ENCODE results near the gene SNX30. TPM values are rescaled to one million over a fixed set of nuclear protein-coding genes. Genes with fewer than 3 reads are reported as not detected.

SNX30 gene
- total RNA-seq, 1 experiment from 2014 or later: 6.9 TPM

DNA sequence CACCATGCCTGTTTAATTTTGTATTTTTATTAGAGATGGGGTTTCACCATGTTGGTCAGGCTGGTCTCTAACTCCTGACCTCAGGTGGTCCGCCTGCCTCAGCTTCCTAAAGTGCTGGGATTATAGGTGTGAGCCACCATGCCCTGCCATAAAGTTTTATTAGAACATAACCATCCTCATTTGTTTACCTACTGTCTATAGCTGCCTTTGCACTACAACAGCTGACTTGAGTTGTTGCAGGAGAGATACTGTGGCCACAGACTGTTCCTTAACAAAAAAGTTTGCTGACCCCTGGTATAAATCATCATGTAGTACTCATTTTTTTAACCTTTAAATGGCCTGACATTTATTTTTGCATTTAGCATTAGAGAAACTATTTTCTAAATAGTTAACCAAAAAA is 31.7 kb downstream of the SNX30 start:
- CTCF ChIA-PET: no interaction called here
- no peaks in the 10 kb centered on the region for H3K27me3 ChIP-seq (ENCODE audit: control insufficient read depth, insufficient read depth, low read length)
- intact Hi-C loops (cut with micrococcal nuclease; ENCODE audit: unreplicated experiment): no loop called here
- H3K9me3 ChIP-seq (ENCODE audit: control insufficient read depth, insufficient read depth, low read depth, low read length): no peaks in the 10 kb centered on the region
- ATAC-seq: no peak
- no peak for TF ChIP-seq TCF7L2 (IDR thresholded peaks at IDR 0.05; ENCODE audit: low read depth, low read length)
- TF ChIP-seq, protein P1, sequence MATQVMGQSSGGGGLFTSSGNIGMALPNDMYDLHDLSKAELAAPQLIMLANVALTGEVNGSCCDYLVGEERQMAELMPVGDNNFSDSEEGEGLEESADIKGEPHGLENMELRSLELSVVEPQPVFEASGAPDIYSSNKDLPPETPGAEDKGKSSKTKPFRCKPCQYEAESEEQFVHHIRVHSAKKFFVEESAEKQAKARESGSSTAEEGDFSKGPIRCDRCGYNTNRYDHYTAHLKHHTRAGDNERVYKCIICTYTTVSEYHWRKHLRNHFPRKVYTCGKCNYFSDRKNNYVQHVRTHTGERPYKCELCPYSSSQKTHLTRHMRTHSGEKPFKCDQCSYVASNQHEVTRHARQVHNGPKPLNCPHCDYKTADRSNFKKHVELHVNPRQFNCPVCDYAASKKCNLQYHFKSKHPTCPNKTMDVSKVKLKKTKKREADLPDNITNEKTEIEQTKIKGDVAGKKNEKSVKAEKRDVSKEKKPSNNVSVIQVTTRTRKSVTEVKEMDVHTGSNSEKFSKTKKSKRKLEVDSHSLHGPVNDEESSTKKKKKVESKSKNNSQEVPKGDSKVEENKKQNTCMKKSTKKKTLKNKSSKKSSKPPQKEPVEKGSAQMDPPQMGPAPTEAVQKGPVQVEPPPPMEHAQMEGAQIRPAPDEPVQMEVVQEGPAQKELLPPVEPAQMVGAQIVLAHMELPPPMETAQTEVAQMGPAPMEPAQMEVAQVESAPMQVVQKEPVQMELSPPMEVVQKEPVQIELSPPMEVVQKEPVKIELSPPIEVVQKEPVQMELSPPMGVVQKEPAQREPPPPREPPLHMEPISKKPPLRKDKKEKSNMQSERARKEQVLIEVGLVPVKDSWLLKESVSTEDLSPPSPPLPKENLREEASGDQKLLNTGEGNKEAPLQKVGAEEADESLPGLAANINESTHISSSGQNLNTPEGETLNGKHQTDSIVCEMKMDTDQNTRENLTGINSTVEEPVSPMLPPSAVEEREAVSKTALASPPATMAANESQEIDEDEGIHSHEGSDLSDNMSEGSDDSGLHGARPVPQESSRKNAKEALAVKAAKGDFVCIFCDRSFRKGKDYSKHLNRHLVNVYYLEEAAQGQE (IDR thresholded peaks at IDR 0.05; ENCODE audit: insufficient read depth in 1 of 2, low read depth in 2 of 2, low read length in 1 of 2): no peak
- TF ChIP-seq, protein P2, sequence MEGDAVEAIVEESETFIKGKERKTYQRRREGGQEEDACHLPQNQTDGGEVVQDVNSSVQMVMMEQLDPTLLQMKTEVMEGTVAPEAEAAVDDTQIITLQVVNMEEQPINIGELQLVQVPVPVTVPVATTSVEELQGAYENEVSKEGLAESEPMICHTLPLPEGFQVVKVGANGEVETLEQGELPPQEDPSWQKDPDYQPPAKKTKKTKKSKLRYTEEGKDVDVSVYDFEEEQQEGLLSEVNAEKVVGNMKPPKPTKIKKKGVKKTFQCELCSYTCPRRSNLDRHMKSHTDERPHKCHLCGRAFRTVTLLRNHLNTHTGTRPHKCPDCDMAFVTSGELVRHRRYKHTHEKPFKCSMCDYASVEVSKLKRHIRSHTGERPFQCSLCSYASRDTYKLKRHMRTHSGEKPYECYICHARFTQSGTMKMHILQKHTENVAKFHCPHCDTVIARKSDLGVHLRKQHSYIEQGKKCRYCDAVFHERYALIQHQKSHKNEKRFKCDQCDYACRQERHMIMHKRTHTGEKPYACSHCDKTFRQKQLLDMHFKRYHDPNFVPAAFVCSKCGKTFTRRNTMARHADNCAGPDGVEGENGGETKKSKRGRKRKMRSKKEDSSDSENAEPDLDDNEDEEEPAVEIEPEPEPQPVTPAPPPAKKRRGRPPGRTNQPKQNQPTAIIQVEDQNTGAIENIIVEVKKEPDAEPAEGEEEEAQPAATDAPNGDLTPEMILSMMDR (IDR thresholded peaks at IDR 0.05): no peak
- TF ChIP-seq POLR2AphosphoS5 (IDR thresholded peaks at IDR 0.05; ENCODE audit: low read depth, low read length): no peak
- TF ChIP-seq SIN3A (IDR thresholded peaks at IDR 0.05; ENCODE audit: borderline replicate concordance, insufficient read depth, low read depth, low read length): no peak
- H3K4me3 ChIP-seq (ENCODE audit: low read depth in 2 of 2, low read length in 2 of 2): no peak overlapping the region
- in situ Hi-C loops (cut with HindIII; ENCODE audit: low pct_unique_long_range_greater_than_20kb, low sequenced_read_pairs): no loop called here
- no peaks in the 10 kb centered on the region for H3K36me3 ChIP-seq (ENCODE audit: control insufficient read depth, insufficient read depth, low read length)
- H3K27ac ChIP-seq (ENCODE audit: low read length): no peak overlapping the region
- no peak for DNase-seq (ENCODE audit: low read depth, low spot score)
- POLR2A ChIA-PET: no interaction called here
- H3K4me1 ChIP-seq (ENCODE audit: control insufficient read depth, insufficient read depth, low read length): no peaks in the 10 kb centered on the region
- no TSS peak for BruUV-seq (replicated peaks)

DNA sequence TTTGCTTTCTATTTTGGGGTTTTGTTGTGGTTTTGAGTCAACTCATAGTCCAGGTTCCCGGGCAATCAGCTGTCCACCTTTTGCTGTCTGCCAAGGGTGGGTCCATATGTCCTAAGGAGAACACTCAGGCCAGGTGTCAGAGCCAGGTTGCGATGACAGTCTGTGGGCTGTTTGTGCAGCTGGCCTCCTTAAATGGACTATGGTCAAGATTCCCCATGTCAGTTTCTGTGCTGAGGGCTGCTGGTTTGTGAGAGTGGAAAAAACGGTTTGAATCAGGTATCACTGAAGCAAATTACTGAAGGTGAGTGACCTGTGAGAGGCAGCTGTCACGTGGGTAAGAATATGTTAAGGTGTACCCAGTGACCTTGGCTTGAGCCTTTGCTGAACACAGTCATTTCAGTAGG is 33.0 kb downstream of the SNX30 start:
- CTCF ChIA-PET: no interaction called here
- Histone ChIP-seq H3K9me3 (ENCODE audit: control insufficient read depth, insufficient read depth, low read depth, low read length) (no peaks in the 10 kb centered on the region), H3K4me3 (ENCODE audit: low read depth in 2 of 2, low read length in 2 of 2) (no peak overlapping the region), H3K27ac (ENCODE audit: low read length) (no peak overlapping the region), H3K27me3 (ENCODE audit: control insufficient read depth, insufficient read depth, low read length) (no peaks in the 10 kb centered on the region), H3K4me1 (ENCODE audit: control insufficient read depth, insufficient read depth, low read length) (no peaks in the 10 kb centered on the region), H3K36me3 (ENCODE audit: control insufficient read depth, insufficient read depth, low read length) (no peaks in the 10 kb centered on the region)
- intact Hi-C loops (cut with micrococcal nuclease; ENCODE audit: unreplicated experiment) (no loop called here), in situ Hi-C loops (cut with HindIII; ENCODE audit: low pct_unique_long_range_greater_than_20kb, low sequenced_read_pairs) (no loop called here)
- DNase-seq (ENCODE audit: low read depth, low spot score) (no peak), ATAC-seq (no peak)
- POLR2A ChIA-PET: no interaction called here
- TF ChIP-seq, protein P2 (IDR thresholded peaks at IDR 0.05): no peak
- TF ChIP-seq, protein P1 (IDR thresholded peaks at IDR 0.05; ENCODE audit: insufficient read depth in 1 of 2, low read depth in 2 of 2, low read length in 1 of 2): no peak
- TF ChIP-seq TCF7L2 (IDR thresholded peaks at IDR 0.05; ENCODE audit: low read depth, low read length): no peak
- no peak for TF ChIP-seq POLR2AphosphoS5 (IDR thresholded peaks at IDR 0.05; ENCODE audit: low read depth, low read length)
- no peak for TF ChIP-seq SIN3A (IDR thresholded peaks at IDR 0.05; ENCODE audit: borderline replicate concordance, insufficient read depth, low read depth, low read length)
- BruUV-seq (replicated peaks): no TSS peak

Data from Panc1 (cell line).